Adrenal gland (tissue), 12 donors: ENCODE measurements around the gene NRXN2. TPM values are rescaled to one million over a fixed set of nuclear protein-coding genes. Genes with fewer than 3 reads are reported as not detected.

Experiments used
- DNase-seq, 7 donors: peaks; one replicate each; pipeline ENCODE4 v3.0.0-alpha.2; 2019 to 2020
- H3K27ac ChIP-seq, 5 donors: fragments of 200-600 bp; sonication (generic) in 4 of 5; 1 replicate in 3 of 5; 2 replicates in 2 of 5; pipeline versions ENCODE4 v1.5.1 to v1.8.0; 2016 to 2020; ENCODE audit warnings: mild to moderate bottlenecking in 1 of 5
- H3K27me3 ChIP-seq: fragments of 200-600 bp; 2 replicates; pipeline ENCODE4 v1.8.0; 2021
- H3K36me3 ChIP-seq, 2 donors: fragments of 200-600 bp; replicated peaks in 1 of 2; 1 replicate in 1 of 2; 2 replicates in 1 of 2; pipeline versions ENCODE4 v1.5.1 to v1.8.0; 2018 to 2022
- H3K4me1 ChIP-seq, 2 donors: fragments of 200-600 bp; replicated peaks in 1 of 2; 1 replicate in 1 of 2; 2 replicates in 1 of 2; pipeline versions ENCODE4 v1.5.1 to v1.8.0; 2018 to 2021
- H3K4me3 ChIP-seq, 4 donors: fragments of 200-600 bp; sonication (generic) in 3 of 4; one replicate each; pipeline ENCODE4 v1.5.1; 2016 to 2018
- H3K9me3 ChIP-seq, 3 donors: fragments of 200-600 bp; sonication (generic) in 1 of 3; replicated peaks in 1 of 3; 1 replicate in 2 of 3; 2 replicates in 1 of 3; pipeline versions ENCODE4 v1.5.1 to v1.8.0; 2016 to 2021
- POLR2A ChIP-seq, 2 donors: fragments of 450-650 bp; IDR thresholded peaks; one replicate each; pipeline ENCODE4 v1.6.1; 2017; ENCODE audit warnings: antibody characterized with exemption in 2 of 2, mild to moderate bottlenecking in 2 of 2, moderate library complexity in 1 of 2
- WGBS, 4 donors: extraction: QIAGEN DNeasy Blood & Tissue Kit in 2 of 4; methylation state at CpG; one replicate each; pipeline versions ENCODE4 v1.1.5 to v1.1.7; 2013 to 2017; 5-methylcytosine and 5-hydroxymethylcytosine counted together
- intact Hi-C, 2 donors: fragments of 100-400 bp; cut with DNase I; formaldehyde crosslinking; loops; one replicate each; pipeline versions ENCODE4 v1.14.1 to v1.15.0; 2022 to 2023
- polyA plus RNA-seq, 3 donors: library from polyadenylated mRNA; stranded (reverse); fragments of 200-250 nt in 2 of 3; fragments of 350-450 nt in 1 of 3; fragmentation: Illumina TruSeq in 1 of 3; extraction: RNeasy Lipid Tissue Mini Kit (QIAGEN cat#74804) in 1 of 3; gene quantifications; one replicate each; pipeline ENCODE4 v1.2.3, GENCODE V29; 2013 to 2014
- total RNA-seq, 9 donors: library from RNA; depleted of rRNA in 4 of 9; stranded (reverse); fragments of >200 nt in 4 of 9; fragments of 120-200 nt in 1 of 9; fragmentation: NEBNext Ultra II Directional in 1 of 9; extraction: Animal tissue kit (Norgen Biotek cat#: 25700) in 1 of 9; gene quantifications; one replicate each; pipeline versions ENCODE4 v1.1.0 to v1.2.4, GENCODE V29; 2013 to 2023
- TF ChIP-seq, protein P1 (sequence below), 6 experiments: fragments of 450-650 bp in 4 of 6; fragments of 200-600 bp in 2 of 6; sonication (generic) in 1 of 6; IDR thresholded peaks; 1 replicate in 5 of 6; 2 replicates in 1 of 6; pipeline versions ENCODE4 v1.5.1 to v1.8.0; 2016 to 2021; ENCODE audit warnings: antibody characterized with exemption in 6 of 6, mild to moderate bottlenecking in 2 of 6, moderate library complexity in 1 of 6
- donor health status: healthy with polysubstance abuse.
- donor health status: Bipolar disorder and iron deficiency.
- donor health status: DM: yes; HTN: yes; CAD: no.
- donor health status: DM: no; HTN: no; CAD: no.
- donor health status: DM: no; HTN: no; CAD: no.
- donor health status: DM: yes; HTN: yes; CAD: no.

Gene NRXN2
- total and polyA plus RNA-seq, 12 donors: 1.7 to 17.1 (median 4.9) TPM

DNA sequence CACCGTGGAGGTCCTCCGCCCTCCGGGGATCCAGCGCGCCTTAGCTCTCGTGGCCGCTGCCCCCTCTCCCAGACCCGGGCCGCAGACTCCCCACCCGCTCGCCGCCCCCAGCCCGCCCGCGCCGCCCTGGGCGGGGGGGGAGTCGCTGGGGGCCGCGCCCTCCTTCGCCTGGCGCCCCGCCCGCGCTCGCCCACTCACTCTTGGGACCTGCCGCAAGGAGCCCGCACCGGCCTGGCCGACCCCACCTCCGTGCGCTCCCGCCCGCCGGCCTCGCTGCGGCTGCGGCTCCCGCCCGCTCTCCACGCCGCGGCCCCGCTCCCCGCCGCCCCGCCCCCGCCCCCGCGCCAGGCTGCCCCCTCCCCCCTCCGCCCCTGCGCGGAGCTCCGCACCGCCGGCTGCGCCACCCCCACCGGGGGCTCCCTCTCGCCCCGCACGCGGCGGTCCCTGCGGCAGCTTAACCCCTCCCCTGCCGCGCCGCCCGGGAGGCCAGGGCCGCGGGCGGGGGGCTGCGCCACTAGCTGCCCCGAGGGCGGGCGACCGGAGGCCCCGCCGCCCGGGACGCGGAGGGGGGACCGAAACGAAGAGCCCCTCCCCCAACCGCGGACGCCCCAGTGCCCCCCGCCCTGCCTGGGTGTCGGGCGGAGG is 21.7 kb upstream of the NRXN2 start:
- intact Hi-C loops: no loop called here
- DNase-seq: no peak

DNA sequence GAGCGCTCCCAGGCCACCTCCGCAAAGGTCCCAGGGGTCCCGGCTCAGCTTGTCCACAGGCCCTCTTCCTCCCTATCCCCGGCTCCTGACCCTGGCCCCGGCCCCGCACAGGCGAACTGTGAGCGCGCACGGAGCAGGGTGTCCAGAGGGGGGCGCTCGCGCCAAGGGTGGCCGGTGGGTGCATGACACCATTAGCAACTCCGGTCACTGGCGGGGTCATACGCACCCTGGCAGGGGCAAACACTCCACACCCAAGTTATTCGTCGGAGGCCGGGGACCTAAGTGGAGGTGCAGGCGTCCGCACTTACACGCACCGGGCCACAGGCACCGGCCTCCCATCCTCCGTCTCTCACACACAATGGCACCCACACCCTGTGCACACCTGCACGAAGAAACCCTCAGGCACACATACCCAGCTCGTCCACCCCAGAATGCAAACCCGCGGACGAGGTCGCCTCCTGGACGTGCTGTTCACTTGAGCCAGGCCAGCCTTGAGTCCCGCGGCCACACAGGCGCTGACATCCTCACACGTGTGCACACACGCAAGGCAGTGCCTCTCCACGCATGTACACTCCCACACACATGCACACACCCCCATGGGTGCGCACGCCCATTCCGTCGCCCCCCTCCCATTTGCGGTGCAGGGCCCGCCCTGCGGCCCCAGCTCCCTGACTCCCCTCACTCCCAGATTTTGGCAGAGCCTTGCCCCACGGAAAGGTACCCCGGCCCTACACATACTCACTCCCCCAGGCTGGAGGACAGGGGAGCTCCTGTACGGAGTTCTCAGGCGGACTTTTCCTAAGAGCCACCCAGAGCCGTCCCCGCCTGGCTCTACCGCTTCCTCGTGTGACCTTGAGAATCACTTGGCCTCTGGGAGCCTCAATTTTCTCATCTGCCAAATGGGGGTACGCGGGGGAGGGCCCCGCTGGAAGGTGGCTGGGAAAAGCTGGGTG is 20.9 kb upstream of the NRXN2 start, which contains the start of gene RASGRP2:
TSS of gene RASGRP2 (minus strand) at position 552 of the 953 bp plus-strand sequence. CDS start 1,276 bp downstream, outside the sequence.
- TF ChIP-seq POLR2A (IDR thresholded peaks at IDR 0.05): no peak
- TF ChIP-seq, protein P1, sequence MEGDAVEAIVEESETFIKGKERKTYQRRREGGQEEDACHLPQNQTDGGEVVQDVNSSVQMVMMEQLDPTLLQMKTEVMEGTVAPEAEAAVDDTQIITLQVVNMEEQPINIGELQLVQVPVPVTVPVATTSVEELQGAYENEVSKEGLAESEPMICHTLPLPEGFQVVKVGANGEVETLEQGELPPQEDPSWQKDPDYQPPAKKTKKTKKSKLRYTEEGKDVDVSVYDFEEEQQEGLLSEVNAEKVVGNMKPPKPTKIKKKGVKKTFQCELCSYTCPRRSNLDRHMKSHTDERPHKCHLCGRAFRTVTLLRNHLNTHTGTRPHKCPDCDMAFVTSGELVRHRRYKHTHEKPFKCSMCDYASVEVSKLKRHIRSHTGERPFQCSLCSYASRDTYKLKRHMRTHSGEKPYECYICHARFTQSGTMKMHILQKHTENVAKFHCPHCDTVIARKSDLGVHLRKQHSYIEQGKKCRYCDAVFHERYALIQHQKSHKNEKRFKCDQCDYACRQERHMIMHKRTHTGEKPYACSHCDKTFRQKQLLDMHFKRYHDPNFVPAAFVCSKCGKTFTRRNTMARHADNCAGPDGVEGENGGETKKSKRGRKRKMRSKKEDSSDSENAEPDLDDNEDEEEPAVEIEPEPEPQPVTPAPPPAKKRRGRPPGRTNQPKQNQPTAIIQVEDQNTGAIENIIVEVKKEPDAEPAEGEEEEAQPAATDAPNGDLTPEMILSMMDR (IDR thresholded peaks at IDR 0.05): peak; percentile 20 to 74 (median 56)
- intact Hi-C loops: no loop called here
- peak within 1 kb of the TSS in 2 of 4 donors; percentile 37 to 56 for H3K4me3 ChIP-seq
- H3K9me3 ChIP-seq: no peaks in the 10 kb centered on the region
- H3K36me3 ChIP-seq: no peaks in the 10 kb centered on the region
- peaks cover 8% of the 10 kb centered on the region for H3K27me3 ChIP-seq
- 0 to 2% (median 1%) methylated on average over 11 to 57 of the region's 57 CpGs for WGBS, 4 donors
- DNase-seq: peak; percentile 72 to 85 (median 78)
- H3K4me1 ChIP-seq: peaks cover 15 to 39% of the 10 kb centered on the region in 2 donors
- H3K27ac ChIP-seq: peak within 1 kb of the TSS; percentile 54 to 91 (median 77)

More for the DNA sequence above, 21.7 kb upstream of the NRXN2 start:
- Histone ChIP-seq H3K4me3 (peak overlapping the region in 2 of 4 donors; percentile 3 to 56), H3K4me1 (peaks cover 15 to 39% of the 10 kb centered on the region in 2 donors), H3K9me3 (no peaks in the 10 kb centered on the region), H3K27ac (peak overlapping the region; percentile 54 to 91 (median 77)), H3K36me3 (no peaks in the 10 kb centered on the region), H3K27me3 (peaks cover 8% of the 10 kb centered on the region)
- TF ChIP-seq POLR2A (IDR thresholded peaks at IDR 0.05): no peak
- TF ChIP-seq, protein P1 (IDR thresholded peaks at IDR 0.05): no peak
- WGBS, 4 donors: 0 to 1% (median 0%) methylated on average over 2 to 88 of the region's 89 CpGs

DNA sequence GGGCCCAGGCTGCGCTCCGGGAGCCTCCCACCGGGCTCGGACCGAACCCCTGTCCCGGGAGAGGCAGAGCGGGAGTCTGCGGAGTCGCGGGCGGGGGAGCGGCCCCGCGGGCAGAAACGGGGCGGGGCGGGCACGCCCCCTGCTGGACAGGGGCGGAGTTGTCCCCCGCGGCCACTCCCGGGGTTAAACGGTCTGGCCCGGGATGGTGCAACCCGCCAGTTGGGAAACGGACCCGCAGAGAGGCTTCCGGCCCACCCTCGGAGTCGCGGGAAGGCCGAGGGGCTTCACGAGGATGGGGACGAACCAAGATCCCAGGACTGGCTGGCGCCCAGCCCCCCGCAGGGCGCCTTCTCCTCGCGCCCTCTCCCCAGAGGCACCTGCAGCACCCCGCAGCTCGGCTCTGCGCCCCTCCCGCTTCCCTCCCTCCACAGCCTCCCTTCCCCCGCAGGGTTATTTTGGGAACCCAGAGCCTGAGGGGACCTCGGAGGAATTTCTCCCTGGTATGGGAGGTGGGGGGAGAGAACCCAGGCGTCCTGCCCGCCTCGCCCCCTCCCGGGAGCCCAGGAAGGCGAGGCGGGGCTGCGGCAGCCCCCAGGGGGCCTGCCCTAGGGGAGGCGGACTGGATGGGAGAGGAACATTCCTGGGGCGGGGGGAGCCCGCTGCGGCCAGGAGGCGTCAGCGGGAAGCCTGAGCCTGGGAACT is 20.0 kb upstream of the NRXN2 start:
- Histone ChIP-seq H3K27me3 (peaks cover 8% of the 10 kb centered on the region), H3K9me3 (no peaks in the 10 kb centered on the region), H3K4me3 (peak overlapping the region in 2 of 4 donors; percentile 37 to 56), H3K4me1 (peaks cover 15 to 39% of the 10 kb centered on the region in 2 donors), H3K36me3 (no peaks in the 10 kb centered on the region), H3K27ac (peak overlapping the region in 4 of 5 donors; percentile 55 to 91 (median 72))
- intact Hi-C loops: no loop called here
- WGBS, 4 donors: 0 to 2% (median 1%) methylated on average over 8 to 58 of the region's 58 CpGs
- DNase-seq: peak; percentile 65 to 82 (median 74)
- TF ChIP-seq, protein P1 (IDR thresholded peaks at IDR 0.05): peak; percentile 42 to 78 (median 74)
- no peak for TF ChIP-seq POLR2A (IDR thresholded peaks at IDR 0.05)
